Measurements from ENCODE around the gene SYT14.

DNA sequence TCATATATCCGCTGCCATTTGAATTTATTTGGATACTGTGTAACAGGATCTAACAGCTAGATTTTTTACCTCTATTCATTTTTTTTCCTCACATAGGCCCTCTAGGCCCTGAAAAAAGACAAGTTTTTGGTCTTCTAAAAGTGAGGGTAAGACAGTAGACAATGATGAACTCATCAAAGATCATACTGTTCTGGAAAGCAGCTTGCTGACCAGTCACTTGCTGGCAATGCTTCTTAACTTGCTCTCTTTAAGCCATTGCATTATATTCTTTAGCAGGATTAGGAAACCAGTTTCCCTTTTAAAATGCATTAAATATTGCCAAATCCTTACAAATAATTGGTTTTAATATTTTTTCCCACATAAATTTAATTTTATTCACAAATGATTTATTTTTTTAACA lies 65.5 kb downstream of the SYT14 start:
- no peak for TF ChIP-seq SUZ12 (IDR thresholded peaks at IDR 0.05; ENCODE audit: extremely low read depth, insufficient read depth, insufficient read length)
- no peak for TF ChIP-seq ZNF274 (IDR thresholded peaks at IDR 0.05; ENCODE audit: low read depth, low read length)

All from NT2/D1 (cell line).